ENCODE data around the gene TRIM29. TPM values are rescaled to one million over a fixed set of nuclear protein-coding genes. Genes with fewer than 3 reads are reported as not detected.

The TRIM29 gene
- total and polyA plus RNA-seq, 7 experiments from 2014 or later: not detected

DNA sequence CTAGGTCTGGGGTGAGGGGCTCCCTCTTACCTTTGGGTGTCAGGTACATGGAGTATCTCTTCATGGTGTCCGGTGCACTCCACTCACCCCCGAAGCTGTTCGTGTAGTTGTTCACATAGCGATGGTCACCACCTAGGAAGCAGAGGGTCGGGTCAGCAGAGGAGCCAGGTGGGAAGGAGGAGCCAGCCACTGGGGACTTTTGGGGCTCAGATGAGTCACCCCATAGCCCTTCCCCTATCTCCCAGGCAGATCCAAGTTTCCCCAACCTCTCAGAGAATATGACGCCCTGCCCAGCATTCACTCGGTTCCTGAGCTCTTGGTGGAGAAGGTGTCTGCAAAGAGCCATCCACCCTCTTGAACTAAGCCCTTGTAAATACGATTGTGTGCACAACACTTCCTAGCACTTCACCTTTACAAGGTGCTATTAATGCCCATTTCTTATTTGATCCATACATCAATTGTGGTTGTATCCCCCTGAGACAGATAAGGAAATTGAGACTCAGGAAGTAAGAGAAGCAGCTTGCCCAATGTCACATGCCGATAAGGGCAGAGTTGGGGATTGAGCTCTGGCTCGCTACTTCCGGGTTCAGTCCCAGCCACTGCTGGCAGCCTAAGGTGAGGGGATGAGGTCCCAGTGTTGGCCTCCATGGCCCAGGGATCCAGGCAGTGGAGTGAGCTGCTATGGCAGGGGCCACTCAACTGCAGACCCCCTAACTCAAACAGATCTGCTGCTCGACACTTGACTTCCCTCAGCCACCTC is 14.8 kb downstream of the TRIM29 start:
- Histone ChIP-seq H3K4me3 (ENCODE audit: low read length) (no peak overlapping the region), H3K4me1 (ENCODE audit: control insufficient read depth in 2 of 2, insufficient read depth in 2 of 2, low read length in 2 of 2) (no peaks in the 10 kb centered on the region), H3K36me3 (ENCODE audit: control insufficient read depth in 2 of 3, insufficient read depth in 3 of 3, low read length in 3 of 3) (no peaks in the 10 kb centered on the region), H3K9me3 (ENCODE audit: control insufficient read depth in 2 of 3, low read length in 3 of 3) (no peaks in the 10 kb centered on the region), H3K27me3 (ENCODE audit: control insufficient read depth in 2 of 2, insufficient read depth in 2 of 2, low read length in 2 of 2) (no peaks in the 10 kb centered on the region), H3K27ac (ENCODE audit: low read depth, low read length) (no peak overlapping the region)
- peaks cover 0 to 6% (median 0%) of the 10 kb centered on the region in 7 donors for H3K4me1 Mint-ChIP-seq
- ATAC-seq: no peak
- no peak overlapping the region for H3K27ac Mint-ChIP-seq
- POLR2A ChIA-PET: no interaction called here
- no peak overlapping the region for H3K4me3 Mint-ChIP-seq
- CTCF ChIA-PET: no interaction called here
- H3K9me3 Mint-ChIP-seq: no peaks in the 10 kb centered on the region
- no peak for DNase-seq
- H3K27me3 Mint-ChIP-seq: peaks cover 0 to 7% (median 5%) of the 10 kb centered on the region in 5 donors
- intact Hi-C loops (cut with micrococcal nuclease): no loop called here
- no peaks in the 10 kb centered on the region for H3K36me3 Mint-ChIP-seq

DNA sequence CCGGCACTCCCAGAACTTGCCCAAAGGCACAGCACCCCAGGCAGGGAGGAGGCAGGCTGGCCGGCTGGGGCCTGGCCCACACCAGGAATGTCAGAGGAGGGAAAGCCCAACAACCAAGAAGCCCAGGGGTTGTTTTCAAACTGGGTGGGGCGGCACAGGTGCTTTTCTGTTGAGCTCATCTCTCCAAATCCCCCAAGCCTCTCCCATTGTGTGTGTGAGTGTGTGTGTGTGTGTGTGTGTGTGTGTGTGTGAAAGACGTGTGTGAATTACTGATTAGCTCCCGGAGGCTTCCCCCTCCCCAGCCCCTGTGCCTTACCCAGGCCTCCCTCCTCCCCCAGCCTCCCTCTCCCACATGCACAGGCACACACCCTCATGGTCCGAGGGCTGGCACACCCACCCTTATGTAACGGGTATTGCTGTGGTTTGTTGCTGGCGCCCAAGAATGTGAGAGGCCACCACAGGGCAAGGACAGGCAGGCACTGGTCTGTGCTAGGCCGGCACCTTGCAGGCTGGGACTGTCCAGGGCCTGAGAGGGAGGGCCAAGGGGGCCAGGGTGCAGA is 15.9 kb downstream of the TRIM29 start:
- ATAC-seq (no peak), DNase-seq (no peak)
- peaks cover 0 to 2% (median 0%) of the 10 kb centered on the region in 5 donors for H3K27me3 Mint-ChIP-seq
- Histone ChIP-seq H3K27me3 (ENCODE audit: control insufficient read depth in 2 of 2, insufficient read depth in 2 of 2, low read length in 2 of 2) (no peaks in the 10 kb centered on the region), H3K27ac (ENCODE audit: low read depth, low read length) (no peak overlapping the region), H3K4me1 (ENCODE audit: control insufficient read depth in 2 of 2, insufficient read depth in 2 of 2, low read length in 2 of 2) (no peaks in the 10 kb centered on the region), H3K9me3 (ENCODE audit: control insufficient read depth in 2 of 3, low read length in 3 of 3) (no peaks in the 10 kb centered on the region), H3K36me3 (ENCODE audit: control insufficient read depth in 2 of 3, insufficient read depth in 3 of 3, low read length in 3 of 3) (no peaks in the 10 kb centered on the region), H3K4me3 (ENCODE audit: low read length) (no peak overlapping the region)
- intact Hi-C loops (cut with micrococcal nuclease): no loop called here
- H3K9me3 Mint-ChIP-seq: no peaks in the 10 kb centered on the region
- CTCF ChIA-PET: no interaction called here
- H3K4me3 Mint-ChIP-seq: no peak overlapping the region
- POLR2A ChIA-PET: no interaction called here
- no peaks in the 10 kb centered on the region for H3K36me3 Mint-ChIP-seq
- peaks cover 0 to 6% (median 0%) of the 10 kb centered on the region in 7 donors for H3K4me1 Mint-ChIP-seq
- no peak overlapping the region for H3K27ac Mint-ChIP-seq

DNA sequence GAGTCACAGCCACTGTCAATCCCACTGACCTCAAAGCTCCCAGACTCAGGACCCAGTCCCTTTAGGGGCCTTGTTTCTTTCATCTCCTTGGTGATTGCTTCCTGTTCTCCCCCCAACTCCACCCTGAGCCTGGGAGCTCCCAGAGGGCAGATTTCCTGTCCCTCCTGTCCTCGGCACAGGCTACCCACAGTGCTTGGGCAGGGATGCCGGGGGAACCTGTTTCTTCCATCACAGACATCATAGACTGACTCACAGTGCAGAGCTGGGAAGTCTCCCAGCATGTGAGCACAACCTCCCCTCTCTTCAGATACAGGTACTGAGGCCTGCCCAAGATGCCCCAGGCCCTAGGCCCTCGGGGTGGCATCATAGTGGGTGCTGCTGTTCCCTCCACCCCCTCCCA is 16.6 kb downstream of the TRIM29 start:
- Mint-ChIP-seq H3K9me3 (no peaks in the 10 kb centered on the region), H3K4me1 (peaks cover 0 to 6% (median 0%) of the 10 kb centered on the region in 7 donors), H3K27me3 (no peaks in the 10 kb centered on the region), H3K27ac (no peak overlapping the region), H3K36me3 (no peaks in the 10 kb centered on the region), H3K4me3 (no peak overlapping the region)
- Histone ChIP-seq H3K4me1 (ENCODE audit: control insufficient read depth in 2 of 2, insufficient read depth in 2 of 2, low read length in 2 of 2) (no peaks in the 10 kb centered on the region), H3K27me3 (ENCODE audit: control insufficient read depth in 2 of 2, insufficient read depth in 2 of 2, low read length in 2 of 2) (no peaks in the 10 kb centered on the region), H3K27ac (ENCODE audit: low read depth, low read length) (no peak overlapping the region), H3K9me3 (ENCODE audit: control insufficient read depth in 2 of 3, low read length in 3 of 3) (no peaks in the 10 kb centered on the region), H3K36me3 (ENCODE audit: control insufficient read depth in 2 of 3, insufficient read depth in 3 of 3, low read length in 3 of 3) (no peaks in the 10 kb centered on the region), H3K4me3 (ENCODE audit: low read length) (no peak overlapping the region)
- ATAC-seq (no peak), DNase-seq (no peak)
- ChIA-PET CTCF (no interaction called here), POLR2A (no interaction called here)
- intact Hi-C loops (cut with micrococcal nuclease): no loop called here

DNA sequence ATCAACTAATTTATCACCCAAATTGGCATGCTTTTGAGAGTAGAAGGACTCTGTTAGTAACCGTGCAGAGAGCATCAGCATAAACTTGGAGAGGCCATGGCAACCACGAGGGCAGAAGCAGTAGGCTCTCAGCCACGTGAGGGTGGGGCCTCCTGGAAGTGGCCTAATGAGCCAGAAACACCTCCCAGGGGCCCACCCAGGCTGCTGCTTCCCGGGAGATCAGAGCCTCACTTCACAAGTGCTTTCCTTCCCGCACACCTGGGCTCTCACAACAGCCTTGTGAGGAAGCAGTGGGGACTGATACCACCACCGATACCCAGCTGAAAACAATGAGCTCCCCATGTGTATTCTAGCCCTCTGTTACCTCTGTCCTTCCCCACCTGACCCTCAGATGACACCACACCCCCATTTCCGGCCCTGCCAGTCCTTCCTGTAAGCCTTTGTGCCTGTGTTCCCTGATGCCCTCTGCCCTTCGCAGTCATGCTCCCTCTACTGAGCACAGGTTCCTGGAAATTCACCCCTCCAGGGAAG is 17.0 kb downstream of the TRIM29 start:
- no peaks in the 10 kb centered on the region for H3K36me3 Mint-ChIP-seq
- no peaks in the 10 kb centered on the region for H3K9me3 Mint-ChIP-seq
- intact Hi-C loops (cut with micrococcal nuclease): no loop called here
- no peaks in the 10 kb centered on the region for H3K9me3 ChIP-seq (ENCODE audit: control insufficient read depth in 2 of 3, low read length in 3 of 3)
- no peaks in the 10 kb centered on the region for H3K4me1 ChIP-seq (ENCODE audit: control insufficient read depth in 2 of 2, insufficient read depth in 2 of 2, low read length in 2 of 2)
- H3K27ac Mint-ChIP-seq: no peak overlapping the region
- no peak overlapping the region for H3K27ac ChIP-seq (ENCODE audit: low read depth, low read length)
- H3K36me3 ChIP-seq (ENCODE audit: control insufficient read depth in 2 of 3, insufficient read depth in 3 of 3, low read length in 3 of 3): no peaks in the 10 kb centered on the region
- H3K27me3 ChIP-seq (ENCODE audit: control insufficient read depth in 2 of 2, insufficient read depth in 2 of 2, low read length in 2 of 2): no peaks in the 10 kb centered on the region
- DNase-seq: no peak
- no peak overlapping the region for H3K4me3 Mint-ChIP-seq
- H3K4me3 ChIP-seq (ENCODE audit: low read length): no peak overlapping the region
- H3K4me1 Mint-ChIP-seq: peaks cover 0 to 6% (median 0%) of the 10 kb centered on the region in 7 donors
- ChIA-PET POLR2A (no interaction called here), CTCF (no interaction called here)
- H3K27me3 Mint-ChIP-seq: no peaks in the 10 kb centered on the region
- ATAC-seq: no peak

DNA sequence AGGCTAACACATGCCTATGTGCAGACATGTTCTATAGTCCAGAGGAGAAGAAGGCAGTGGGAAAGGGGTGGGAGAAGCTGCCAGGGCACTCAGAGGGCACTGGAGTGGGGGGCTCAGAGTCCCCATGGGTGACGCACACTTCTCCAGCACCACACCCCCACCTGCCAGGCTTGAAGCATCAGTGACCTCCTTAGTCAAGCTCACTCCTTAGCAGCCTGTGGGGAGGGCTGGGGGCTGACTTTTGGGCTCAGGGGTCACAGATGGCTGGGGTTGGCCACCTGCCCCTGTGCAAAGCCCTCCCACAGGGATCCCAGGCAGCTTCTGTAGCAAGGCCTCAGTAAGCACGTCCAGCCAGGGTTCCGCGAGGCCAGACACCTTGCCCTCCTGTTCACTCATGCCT is 18.8 kb downstream of the TRIM29 start:
- intact Hi-C loops (cut with micrococcal nuclease): no loop called here
- Histone ChIP-seq H3K4me3 (ENCODE audit: low read length) (no peak overlapping the region), H3K4me1 (ENCODE audit: control insufficient read depth in 2 of 2, insufficient read depth in 2 of 2, low read length in 2 of 2) (no peaks in the 10 kb centered on the region), H3K9me3 (ENCODE audit: control insufficient read depth in 2 of 3, low read length in 3 of 3) (no peaks in the 10 kb centered on the region), H3K27me3 (ENCODE audit: control insufficient read depth in 2 of 2, insufficient read depth in 2 of 2, low read length in 2 of 2) (no peaks in the 10 kb centered on the region), H3K36me3 (ENCODE audit: control insufficient read depth in 2 of 3, insufficient read depth in 3 of 3, low read length in 3 of 3) (no peaks in the 10 kb centered on the region), H3K27ac (ENCODE audit: low read depth, low read length) (no peak overlapping the region)
- DNase-seq (no peak), ATAC-seq (no peak)
- CTCF ChIA-PET: interaction anchor here (1.3 kb wide), 1 partner anchor 11 kb away, joined by 3 read pairs; no protein-coding TSS in a partner anchor
- peaks cover 0 to 6% (median 0%) of the 10 kb centered on the region in 7 donors for H3K4me1 Mint-ChIP-seq
- POLR2A ChIA-PET: no interaction called here
- no peaks in the 10 kb centered on the region for H3K36me3 Mint-ChIP-seq
- no peaks in the 10 kb centered on the region for H3K9me3 Mint-ChIP-seq
- no peak overlapping the region for H3K27ac Mint-ChIP-seq
- peaks cover 0 to 4% (median 0%) of the 10 kb centered on the region in 5 donors for H3K27me3 Mint-ChIP-seq
- no peak overlapping the region for H3K4me3 Mint-ChIP-seq

DNA sequence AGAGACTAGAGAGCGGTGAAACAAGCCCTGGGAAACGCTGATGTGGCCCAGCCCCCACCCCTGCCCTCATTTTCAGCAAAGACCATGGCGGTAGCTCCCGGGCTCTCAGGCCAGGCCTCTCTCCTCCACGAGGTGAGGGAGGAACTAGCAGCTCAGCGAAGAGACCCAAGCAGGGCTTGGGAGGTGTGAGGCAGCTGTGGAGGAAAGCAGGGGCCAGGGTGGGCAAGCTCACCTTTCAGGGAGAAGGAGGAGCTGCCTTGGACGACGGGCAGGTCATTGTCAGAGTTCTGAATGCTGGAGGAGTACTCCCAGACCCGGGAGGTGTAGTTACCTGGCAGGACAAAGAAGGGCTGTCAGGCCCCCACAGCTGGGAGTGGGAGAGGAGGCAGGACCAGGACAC is 19.9 kb downstream of the TRIM29 start:
- Histone ChIP-seq H3K9me3 (ENCODE audit: control insufficient read depth in 2 of 3, low read length in 3 of 3) (no peaks in the 10 kb centered on the region), H3K36me3 (ENCODE audit: control insufficient read depth in 2 of 3, insufficient read depth in 3 of 3, low read length in 3 of 3) (no peaks in the 10 kb centered on the region), H3K4me3 (ENCODE audit: low read length) (no peak overlapping the region), H3K27me3 (ENCODE audit: control insufficient read depth in 2 of 2, insufficient read depth in 2 of 2, low read length in 2 of 2) (no peaks in the 10 kb centered on the region), H3K4me1 (ENCODE audit: control insufficient read depth in 2 of 2, insufficient read depth in 2 of 2, low read length in 2 of 2) (no peaks in the 10 kb centered on the region), H3K27ac (ENCODE audit: low read depth, low read length) (no peak overlapping the region)
- ChIA-PET POLR2A (no interaction called here), CTCF (interaction anchor here (1.0 kb wide), 1 partner anchor 10 kb away, joined by 3 read pairs; no protein-coding TSS in a partner anchor)
- Mint-ChIP-seq H3K36me3 (no peaks in the 10 kb centered on the region), H3K4me3 (no peak overlapping the region), H3K27ac (no peak overlapping the region), H3K9me3 (no peaks in the 10 kb centered on the region), H3K4me1 (peaks cover 0 to 6% (median 0%) of the 10 kb centered on the region in 7 donors), H3K27me3 (peaks cover 0 to 5% (median 0%) of the 10 kb centered on the region in 5 donors)
- DNase-seq: no peak
- ATAC-seq: no peak
- intact Hi-C loops (cut with micrococcal nuclease): no loop called here

DNA sequence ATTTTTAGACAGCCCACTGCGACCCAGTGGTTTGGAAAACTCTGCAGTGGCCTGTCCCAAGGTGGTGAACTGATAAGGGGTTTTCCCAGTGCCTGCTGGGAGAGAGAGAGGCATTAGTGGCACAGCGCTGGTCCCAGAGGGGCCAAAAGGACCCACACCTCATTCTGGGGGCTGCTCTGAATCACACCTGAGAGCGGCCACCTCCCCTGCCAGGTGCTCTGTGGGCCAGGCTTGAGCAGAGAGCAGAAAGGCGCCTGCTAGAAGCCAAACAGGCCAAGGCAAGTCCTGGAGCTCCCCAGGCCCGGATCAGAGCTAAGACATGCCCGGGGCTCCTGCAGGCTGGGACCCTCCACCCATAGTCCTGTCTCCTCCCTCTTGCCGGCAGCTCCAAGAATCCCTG is 20.9 kb downstream of the TRIM29 start:
- Mint-ChIP-seq H3K27ac (no peak overlapping the region), H3K4me1 (peaks cover 0 to 6% (median 0%) of the 10 kb centered on the region in 7 donors), H3K9me3 (no peaks in the 10 kb centered on the region), H3K36me3 (no peaks in the 10 kb centered on the region), H3K27me3 (peaks cover 0 to 5% (median under 1%) of the 10 kb centered on the region in 5 donors), H3K4me3 (no peak overlapping the region)
- intact Hi-C loops (cut with micrococcal nuclease): no loop called here
- ATAC-seq: no peak
- no peak for DNase-seq
- no peaks in the 10 kb centered on the region for H3K4me1 ChIP-seq (ENCODE audit: control insufficient read depth in 2 of 2, insufficient read depth in 2 of 2, low read length in 2 of 2)
- POLR2A ChIA-PET: no interaction called here
- no peak overlapping the region for H3K27ac ChIP-seq (ENCODE audit: low read depth, low read length)
- no peak overlapping the region for H3K4me3 ChIP-seq (ENCODE audit: low read length)
- no peaks in the 10 kb centered on the region for H3K9me3 ChIP-seq (ENCODE audit: control insufficient read depth in 2 of 3, low read length in 3 of 3)
- no peaks in the 10 kb centered on the region for H3K36me3 ChIP-seq (ENCODE audit: control insufficient read depth in 2 of 3, insufficient read depth in 3 of 3, low read length in 3 of 3)
- H3K27me3 ChIP-seq (ENCODE audit: control insufficient read depth in 2 of 2, insufficient read depth in 2 of 2, low read length in 2 of 2): no peaks in the 10 kb centered on the region
- CTCF ChIA-PET: no interaction called here

Data from naive thymus-derived CD4-positive, alpha-beta T cell (primary cell).